Tibial nerve (tissue), 4 donors: ENCODE measurements around the gene LDAH. TPM values are rescaled to one million over a fixed set of nuclear protein-coding genes. Genes with fewer than 3 reads are reported as not detected.

Experiments
- DNase-seq, 2 donors: peaks; one replicate each; pipeline ENCODE4 v3.0.0-alpha.2; 2019; ENCODE audit warnings: low spot score in 2 of 2
- H3K27ac ChIP-seq, 4 donors: fragments of 200-600 bp; sonication (generic) in 3 of 4; one replicate each; pipeline ENCODE4 v1.5.1; 2017 to 2019; ENCODE audit warnings: mild to moderate bottlenecking in 1 of 4
- H3K27me3 ChIP-seq, 2 donors: fragments of 200-600 bp; sonication (generic) in 1 of 2; one replicate each; pipeline versions ENCODE4 v1.5.1 to v1.6.0; 2017 to 2019
- H3K36me3 ChIP-seq, 3 donors: fragments of 200-600 bp; sonication (generic); one replicate each; pipeline ENCODE4 v1.5.1; 2018 to 2019
- H3K4me1 ChIP-seq, 4 donors: fragments of 200-600 bp; sonication (generic) in 3 of 4; one replicate each; pipeline ENCODE4 v1.5.1; 2017 to 2019
- H3K4me3 ChIP-seq, 4 donors: fragments of 200-600 bp; sonication (generic) in 3 of 4; one replicate each; pipeline ENCODE4 v1.5.1; 2017 to 2019; ENCODE audit warnings: mild to moderate bottlenecking in 1 of 4, moderate library complexity in 1 of 4
- H3K9me3 ChIP-seq, 4 donors: fragments of 200-600 bp; sonication (generic) in 3 of 4; one replicate each; pipeline ENCODE4 v1.5.1; 2017 to 2019
- EP300 ChIP-seq, 2 donors: sonication (generic); formaldehyde crosslinking; IDR thresholded peaks; one replicate each; pipeline ENCODE4 v1.6.1; 2017; ENCODE audit warnings: antibody characterized with exemption in 2 of 2, mild to moderate bottlenecking in 1 of 2
- POLR2A ChIP-seq, 2 donors: fragments of 450-650 bp; IDR thresholded peaks; one replicate each; pipeline ENCODE4 v1.6.1; 2017; ENCODE audit warnings: antibody characterized with exemption in 2 of 2, mild to moderate bottlenecking in 2 of 2, moderate library complexity in 2 of 2
- WGBS, 2 donors: methylation state at CpG; one replicate each; pipeline ENCODE4 v1.1.5; 2018; 5-methylcytosine and 5-hydroxymethylcytosine counted together
- total RNA-seq, 4 donors: library from RNA; depleted of rRNA; stranded (reverse); fragments of >200 nt; gene quantifications; one replicate each; pipeline ENCODE4 v1.1.0, GENCODE V29; 2016
- TF ChIP-seq, protein P1 (sequence below), 5 experiments: fragments of 200-600 bp in 3 of 5; fragments of 450-650 bp in 2 of 5; sonication (generic) in 3 of 5; IDR thresholded peaks; one replicate each; pipeline ENCODE4 v1.5.1; 2016 to 2019; ENCODE audit warnings: antibody characterized with exemption in 5 of 5, mild to moderate bottlenecking in 3 of 5, moderate library complexity in 2 of 5

LDAH gene
- total RNA-seq, 4 donors from 2014 or later, result 13.4 to 27.1 (median 15.7) TPM

DNA sequence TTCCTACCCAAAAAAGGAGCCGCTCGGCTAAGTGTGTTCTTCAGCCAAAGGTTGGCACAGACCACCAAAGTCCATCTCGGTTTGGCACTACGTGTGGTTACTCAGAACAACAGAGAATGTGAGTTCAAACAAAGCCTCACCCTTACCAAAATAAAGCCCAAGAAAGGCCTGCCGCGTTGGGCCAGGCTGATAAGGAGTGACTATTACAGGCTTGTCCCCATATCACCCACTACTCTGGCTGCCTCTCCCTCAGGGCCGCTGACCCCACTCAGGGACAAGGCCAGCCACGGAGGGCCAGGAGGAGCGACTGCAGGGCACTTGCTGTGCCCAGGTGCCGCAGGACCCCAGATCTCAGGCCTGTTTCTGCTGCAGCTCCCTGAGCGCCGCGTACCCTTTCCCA is 185.8 kb downstream of the LDAH start:
- DNase-seq, result no peak
- H3K4me3 ChIP-seq, result no peak overlapping the region
- no peak for TF ChIP-seq EP300 (IDR thresholded peaks at IDR 0.05)
- no peak for TF ChIP-seq POLR2A (IDR thresholded peaks at IDR 0.05)
- TF ChIP-seq, protein P1, sequence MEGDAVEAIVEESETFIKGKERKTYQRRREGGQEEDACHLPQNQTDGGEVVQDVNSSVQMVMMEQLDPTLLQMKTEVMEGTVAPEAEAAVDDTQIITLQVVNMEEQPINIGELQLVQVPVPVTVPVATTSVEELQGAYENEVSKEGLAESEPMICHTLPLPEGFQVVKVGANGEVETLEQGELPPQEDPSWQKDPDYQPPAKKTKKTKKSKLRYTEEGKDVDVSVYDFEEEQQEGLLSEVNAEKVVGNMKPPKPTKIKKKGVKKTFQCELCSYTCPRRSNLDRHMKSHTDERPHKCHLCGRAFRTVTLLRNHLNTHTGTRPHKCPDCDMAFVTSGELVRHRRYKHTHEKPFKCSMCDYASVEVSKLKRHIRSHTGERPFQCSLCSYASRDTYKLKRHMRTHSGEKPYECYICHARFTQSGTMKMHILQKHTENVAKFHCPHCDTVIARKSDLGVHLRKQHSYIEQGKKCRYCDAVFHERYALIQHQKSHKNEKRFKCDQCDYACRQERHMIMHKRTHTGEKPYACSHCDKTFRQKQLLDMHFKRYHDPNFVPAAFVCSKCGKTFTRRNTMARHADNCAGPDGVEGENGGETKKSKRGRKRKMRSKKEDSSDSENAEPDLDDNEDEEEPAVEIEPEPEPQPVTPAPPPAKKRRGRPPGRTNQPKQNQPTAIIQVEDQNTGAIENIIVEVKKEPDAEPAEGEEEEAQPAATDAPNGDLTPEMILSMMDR (IDR thresholded peaks at IDR 0.05), result no peak
- peak overlapping the region in 2 of 4 donors; percentile 30 to 82 for H3K27ac ChIP-seq
- WGBS, 2 donors, result 62 to 64% methylated on average over 13 of the region's 13 CpGs
- H3K9me3 ChIP-seq, result no peaks in the 10 kb centered on the region
- peaks cover 0 to 56% (median 30%) of the 10 kb centered on the region in 4 donors for H3K4me1 ChIP-seq
- no peaks in the 10 kb centered on the region for H3K27me3 ChIP-seq
- H3K36me3 ChIP-seq, result peaks cover 0 to 74% (median 0%) of the 10 kb centered on the region in 3 donors

DNA sequence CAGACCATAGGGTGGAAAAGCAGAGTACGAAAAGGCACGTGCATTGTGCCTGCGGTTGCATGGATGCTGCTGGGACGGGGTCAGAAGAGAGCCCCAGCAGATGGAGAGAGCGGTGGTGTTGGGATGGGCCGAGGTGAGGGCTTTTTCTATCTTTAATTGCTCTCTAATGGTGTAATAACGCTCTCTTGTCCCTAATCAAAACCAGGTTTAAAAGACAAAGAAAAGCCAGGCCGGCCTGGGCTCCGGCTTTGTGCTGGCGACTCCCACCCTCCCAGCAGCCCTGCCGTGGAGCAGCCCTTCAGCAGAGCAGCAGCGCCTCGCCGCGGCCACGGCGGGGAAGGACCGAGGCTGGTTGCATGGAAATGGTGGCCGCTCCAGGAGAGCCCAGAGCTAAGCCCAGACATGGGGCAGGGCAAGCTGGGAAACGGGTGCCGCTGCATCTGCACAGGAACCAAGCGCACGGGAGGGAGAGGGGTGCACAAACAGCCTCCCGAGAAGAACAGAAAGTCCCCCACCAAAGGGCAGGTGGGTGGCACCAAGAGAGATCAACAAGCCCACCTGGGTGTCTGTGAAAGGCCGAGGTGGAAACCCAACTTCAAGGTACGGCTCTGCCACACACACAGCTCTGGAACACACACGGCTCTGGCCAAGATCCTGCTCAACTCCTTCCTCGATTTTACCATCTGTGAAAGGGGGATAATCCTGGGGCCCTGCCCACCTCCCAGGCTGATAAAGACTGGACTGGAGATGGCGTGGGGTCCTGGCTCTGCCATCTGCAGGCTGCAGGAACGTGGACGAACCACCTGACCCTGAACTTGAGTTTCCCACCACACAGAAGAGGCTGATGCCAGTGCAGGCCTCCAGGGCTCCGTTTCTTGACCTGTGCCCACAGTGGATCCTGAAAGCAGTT is 187.0 kb downstream of the LDAH start:
- H3K9me3 ChIP-seq, result no peaks in the 10 kb centered on the region
- no peak overlapping the region for H3K4me3 ChIP-seq
- H3K27me3 ChIP-seq, result no peaks in the 10 kb centered on the region
- peaks cover 0 to 72% (median 0%) of the 10 kb centered on the region in 3 donors for H3K36me3 ChIP-seq
- peak; percentile 90 to 92 for DNase-seq
- no peak for TF ChIP-seq POLR2A (IDR thresholded peaks at IDR 0.05)
- TF ChIP-seq, protein P1 (IDR thresholded peaks at IDR 0.05), result peak; percentile 84 to 98 (median 95)
- TF ChIP-seq EP300 (IDR thresholded peaks at IDR 0.05), result peak; percentile 40 to 89
- peak overlapping the region in 3 of 4 donors; percentile 37 to 82 (median 75) for H3K27ac ChIP-seq
- peaks cover 0 to 44% (median 25%) of the 10 kb centered on the region in 4 donors for H3K4me1 ChIP-seq
- 25 to 28% methylated on average over 31 to 32 of the region's 32 CpGs for WGBS, 2 donors

DNA sequence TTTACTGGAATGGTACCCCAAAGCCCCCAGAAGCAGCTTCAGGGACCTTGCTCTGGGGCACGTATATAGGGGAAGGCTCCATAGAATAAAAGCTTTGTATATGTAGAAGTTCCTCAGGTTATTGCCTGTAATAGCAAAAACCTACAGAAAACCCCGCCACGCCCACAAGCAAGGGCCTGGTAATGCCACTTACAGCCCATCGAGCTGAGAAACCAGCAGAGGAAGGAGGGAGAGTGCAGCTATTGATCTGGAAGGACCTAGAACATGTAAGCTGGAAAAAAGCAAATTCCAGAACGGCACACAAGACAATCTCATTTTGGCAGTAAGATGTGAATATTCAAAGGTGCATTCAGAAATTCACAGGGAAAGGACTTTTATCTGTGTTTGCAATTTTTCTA is 187.8 kb downstream of the LDAH start:
- no peaks in the 10 kb centered on the region for H3K27me3 ChIP-seq
- no peak for DNase-seq
- H3K9me3 ChIP-seq, result no peaks in the 10 kb centered on the region
- H3K27ac ChIP-seq, result peak overlapping the region; percentile 5 to 82 (median 56)
- peaks cover 0 to 69% (median 0%) of the 10 kb centered on the region in 3 donors for H3K36me3 ChIP-seq
- 46 to 53% methylated on average over 5 of the region's 5 CpGs for WGBS, 2 donors
- no peak overlapping the region for H3K4me3 ChIP-seq
- TF ChIP-seq, protein P1 (IDR thresholded peaks at IDR 0.05), result no peak
- TF ChIP-seq POLR2A (IDR thresholded peaks at IDR 0.05) (no peak), EP300 (IDR thresholded peaks at IDR 0.05) (no peak)
- peaks cover 0 to 41% (median 25%) of the 10 kb centered on the region in 4 donors for H3K4me1 ChIP-seq

DNA sequence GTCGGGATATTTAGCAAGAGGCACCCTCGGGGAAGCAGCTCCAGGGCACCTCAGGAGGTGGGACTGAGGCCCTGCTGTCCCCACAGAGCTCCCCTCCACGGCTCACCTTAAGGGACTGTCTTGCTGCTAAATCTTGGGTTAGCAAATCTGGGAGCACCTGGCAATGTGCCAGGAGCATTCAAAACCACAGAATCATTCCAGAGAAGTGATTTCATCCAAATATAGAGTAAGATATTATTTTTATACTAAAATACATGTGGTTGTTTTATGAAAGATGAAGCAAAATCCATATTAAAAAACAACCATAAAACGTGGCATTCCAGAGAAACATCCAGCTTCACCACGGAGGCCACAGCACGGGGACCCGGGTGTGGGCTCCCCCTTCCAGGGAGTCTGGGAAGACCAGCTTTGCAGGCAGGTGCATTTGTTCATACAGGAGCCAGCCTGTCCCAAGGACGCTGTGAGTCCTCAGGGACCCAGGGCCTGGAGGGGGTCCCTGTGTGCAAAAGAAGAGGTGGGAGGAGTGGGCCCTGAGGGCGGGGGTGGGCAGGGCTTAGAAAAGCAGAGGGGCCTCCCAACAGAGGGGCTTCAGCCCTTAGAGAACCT is 188.3 kb downstream of the LDAH start:
- peaks cover 0 to 41% (median 25%) of the 10 kb centered on the region in 4 donors for H3K4me1 ChIP-seq
- H3K27me3 ChIP-seq, result no peaks in the 10 kb centered on the region
- H3K27ac ChIP-seq, result peak overlapping the region; percentile 5 to 82 (median 56)
- WGBS, 2 donors, result 35 to 49% methylated on average over 9 of the region's 9 CpGs
- H3K9me3 ChIP-seq, result no peaks in the 10 kb centered on the region
- peak in 1 of 2 donors; percentile 57 for DNase-seq
- H3K36me3 ChIP-seq, result peaks cover 0 to 66% (median 0%) of the 10 kb centered on the region in 3 donors
- TF ChIP-seq EP300 (IDR thresholded peaks at IDR 0.05) (peak in 1 of 2 donors; percentile 17), POLR2A (IDR thresholded peaks at IDR 0.05) (no peak)
- TF ChIP-seq, protein P1 (IDR thresholded peaks at IDR 0.05), result no peak
- no peak overlapping the region for H3K4me3 ChIP-seq

Other genes starting within 250 kb of the LDAH start
- gene HS1BP3, start 172.0 kb downstream of the LDAH start, total RNA-seq, result 10 to 100 TPM; 24.5 to 45.9 (median 33.8) TPM
- 10 to 100 TPM in 3 of 4 donors, 1 to 10 TPM in 1; 6.3 to 20.0 (median 16.6) TPM for gene GDF7, start 156.0 kb downstream of the LDAH start, total RNA-seq
- 1 to 10 TPM; 2.1 to 4.2 (median 2.9) TPM for gene APOB, start 221.0 kb upstream of the LDAH start, total RNA-seq